ENCODE results near the gene CITED4. TPM values are rescaled to one million over a fixed set of nuclear protein-coding genes. Genes with fewer than 3 reads are reported as not detected.
A peak's percentile ranks its signal among the peaks of the same experiment; 100 is the strongest.

Gene CITED4
- total RNA-seq, 1 donor, result 4.6 TPM

DNA sequence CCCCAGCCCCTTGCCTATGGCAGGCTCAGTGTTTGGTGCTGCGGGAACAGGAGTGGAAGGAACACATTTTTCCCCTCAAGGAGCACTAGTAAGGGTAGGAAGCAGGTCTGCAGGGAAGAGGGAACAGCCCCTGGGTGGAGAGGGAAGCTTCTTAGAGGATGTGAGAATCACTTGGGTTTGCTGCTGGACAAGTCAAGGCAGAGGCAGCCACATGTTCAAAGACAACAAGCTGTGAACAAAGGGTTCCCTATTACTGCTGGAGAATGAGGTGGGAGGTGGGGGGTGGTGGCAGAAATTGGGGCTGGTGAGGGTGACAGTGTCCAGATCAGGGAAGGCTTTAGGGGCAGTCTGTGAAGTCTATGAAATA lies 24.8 kb upstream of the CITED4 start:
- no peak for DNase-seq (ENCODE audit: low read depth in 2 of 3, low spot score in 2 of 3)

DNA sequence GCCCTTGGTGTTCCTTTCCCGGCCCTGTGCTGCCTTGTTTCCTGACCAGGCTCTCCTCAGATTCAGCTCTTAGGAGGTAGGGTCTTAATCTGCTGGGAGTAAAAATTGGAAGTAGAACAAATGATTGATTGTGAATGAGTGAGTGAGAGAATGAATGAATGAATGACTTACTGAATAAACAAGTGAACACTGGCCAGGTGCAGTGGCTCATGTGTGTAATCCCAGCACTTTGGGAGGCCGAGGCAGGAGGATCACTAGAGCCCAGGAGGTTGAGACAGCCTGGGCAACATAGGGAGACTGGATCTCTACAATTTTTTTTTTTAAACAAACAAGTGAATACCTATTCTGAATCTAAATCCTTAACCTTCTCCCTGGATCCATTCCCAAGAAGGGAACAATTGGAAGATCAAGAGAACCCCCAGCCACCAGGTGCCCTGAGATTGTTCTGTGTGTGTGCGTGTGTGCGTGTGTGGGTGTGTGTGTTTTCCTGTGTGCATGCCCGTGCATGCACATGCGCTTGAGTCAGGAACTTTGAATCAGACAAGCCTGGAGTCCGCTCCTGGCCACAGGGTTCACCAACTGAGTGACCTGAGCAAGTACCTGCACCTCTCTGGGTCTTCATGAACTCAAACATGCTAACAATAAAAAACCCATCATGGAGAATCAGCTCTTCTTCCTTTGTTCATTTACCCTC lies 24.3 kb upstream of the CITED4 start:
- no peak for DNase-seq (ENCODE audit: low read depth in 2 of 3, low spot score in 2 of 3)

DNA sequence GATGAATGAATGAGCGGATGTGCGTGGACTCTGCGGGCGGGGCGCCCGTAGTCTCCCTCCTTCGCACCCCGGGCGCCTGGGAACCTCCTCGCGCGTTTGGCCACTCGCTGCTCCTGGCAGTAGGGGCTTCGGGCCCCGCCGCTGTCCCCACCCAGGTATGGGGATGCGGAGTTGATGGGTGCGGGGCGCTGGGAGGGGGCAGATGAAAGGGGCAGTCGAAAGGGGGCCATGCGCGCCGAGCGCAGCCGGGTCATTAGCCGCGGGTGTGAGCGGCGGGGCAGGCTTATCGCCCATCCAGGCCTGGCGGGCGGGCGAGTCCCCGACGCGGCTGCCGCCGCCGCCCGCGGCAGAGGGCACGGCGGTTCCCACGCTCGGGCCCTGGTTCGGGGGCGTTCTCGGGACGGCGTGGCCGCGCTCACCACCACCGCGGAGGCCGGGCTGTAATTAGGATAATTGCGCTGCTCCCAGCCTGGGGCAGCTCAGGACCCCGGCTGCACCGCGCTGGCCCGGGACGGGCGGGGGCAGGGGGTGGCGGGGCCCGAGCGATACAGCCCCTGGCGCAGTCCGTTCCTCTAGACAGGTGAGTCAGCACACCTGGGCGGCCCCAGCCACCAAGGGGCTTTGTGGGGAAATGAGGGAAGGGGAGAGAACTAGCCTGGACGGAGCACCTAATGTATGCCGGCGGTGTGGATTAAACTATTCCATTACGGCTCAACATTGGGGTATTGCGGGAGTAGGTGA lies 22.1 kb upstream of the CITED4 start:
- peak in 2 of 3 donors; percentile 21 to 25 for DNase-seq (ENCODE audit: low read depth in 2 of 3, low spot score in 2 of 3)

DNA sequence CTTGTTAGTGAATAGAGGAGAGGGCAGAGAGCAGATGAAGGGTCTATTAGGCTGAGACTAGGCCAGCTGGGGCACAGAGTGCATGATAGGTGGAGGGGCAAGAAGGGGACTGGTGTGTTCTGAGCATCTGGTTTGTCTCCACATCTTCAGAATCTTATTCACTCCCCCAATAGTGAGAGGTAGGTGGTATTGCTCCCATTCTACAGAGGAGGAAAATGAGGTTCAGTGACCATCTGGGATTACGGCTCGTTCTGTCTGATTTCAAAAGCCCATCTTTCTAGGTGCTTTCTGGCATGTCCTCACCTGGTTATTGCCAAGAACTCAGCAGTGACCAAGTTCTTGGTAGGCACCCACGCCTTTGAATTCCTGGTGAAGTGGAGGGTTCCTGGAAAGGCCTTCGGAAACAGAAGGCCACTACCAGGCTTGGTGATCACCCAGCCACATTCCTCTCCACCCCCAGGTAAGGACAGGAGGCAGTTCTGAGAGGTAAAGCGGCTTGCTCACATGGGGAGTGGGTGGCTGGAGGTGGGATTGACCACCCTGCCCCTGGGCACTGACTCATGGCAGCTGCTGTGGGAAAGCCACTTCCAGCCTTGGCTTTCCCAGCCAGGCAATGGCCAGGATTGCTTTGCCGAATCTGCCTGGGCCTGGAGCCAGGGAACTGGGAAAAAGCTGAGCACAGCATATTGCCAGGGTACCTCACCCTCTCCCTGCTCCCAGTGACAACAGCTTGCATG lies 18.8 kb upstream of the CITED4 start:
- no peak for DNase-seq (ENCODE audit: low read depth in 2 of 3, low spot score in 2 of 3)

DNA sequence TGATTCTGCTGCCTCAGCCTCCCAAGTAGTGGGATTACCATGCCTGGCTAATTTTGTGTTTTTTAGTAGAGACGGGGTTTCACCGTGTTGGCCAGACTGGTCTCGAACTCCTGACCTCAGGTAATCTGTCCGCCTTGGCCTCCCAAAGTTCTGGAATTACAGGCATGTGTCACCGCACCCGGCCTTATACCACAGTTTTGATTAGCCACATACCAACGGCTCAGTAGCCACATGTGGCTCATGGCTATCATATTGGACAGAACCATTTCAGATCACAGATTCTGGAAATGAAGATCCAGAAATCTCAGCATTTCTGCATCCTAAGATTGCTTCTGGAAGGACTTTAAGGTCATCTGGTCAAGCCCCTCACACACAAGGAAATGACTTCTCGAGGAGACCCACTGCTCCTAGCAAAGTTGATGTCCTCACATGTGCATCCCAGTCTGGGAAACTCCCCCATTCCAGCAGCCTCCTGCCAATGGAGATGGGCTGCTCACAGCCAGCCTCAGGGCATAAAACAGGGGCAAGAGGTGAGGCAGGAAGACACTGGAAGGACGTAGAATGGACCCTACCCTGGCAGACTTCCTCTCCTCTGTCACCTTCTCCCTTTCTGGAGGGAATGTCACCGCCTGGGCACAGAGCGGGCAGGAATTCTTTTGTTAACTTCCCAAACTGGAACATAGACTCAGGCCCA lies 17.5 kb upstream of the CITED4 start:
- no peak for DNase-seq (ENCODE audit: low read depth in 2 of 3, low spot score in 2 of 3)

DNA sequence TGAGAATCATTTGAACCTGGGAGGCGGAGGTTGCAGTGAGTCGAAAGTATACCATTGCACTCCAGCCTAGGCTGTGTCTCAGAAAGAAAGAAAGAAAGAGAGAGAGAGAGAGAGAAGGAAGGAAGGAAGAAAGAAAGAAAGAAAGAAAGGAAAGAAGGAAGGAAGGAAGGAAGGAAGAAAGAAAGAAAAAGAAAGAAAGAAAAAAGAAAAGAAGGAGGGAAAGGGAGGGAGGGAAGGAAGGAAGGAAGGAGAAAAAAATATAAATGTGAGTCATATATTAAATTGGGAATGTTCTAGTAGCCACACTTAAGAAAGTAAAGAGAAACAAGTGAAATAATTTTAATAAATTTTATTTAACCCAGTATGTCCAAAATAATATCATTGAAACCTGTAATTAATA lies 16.7 kb upstream of the CITED4 start:
- no peak for DNase-seq (ENCODE audit: low read depth in 2 of 3, low spot score in 2 of 3)

DNA sequence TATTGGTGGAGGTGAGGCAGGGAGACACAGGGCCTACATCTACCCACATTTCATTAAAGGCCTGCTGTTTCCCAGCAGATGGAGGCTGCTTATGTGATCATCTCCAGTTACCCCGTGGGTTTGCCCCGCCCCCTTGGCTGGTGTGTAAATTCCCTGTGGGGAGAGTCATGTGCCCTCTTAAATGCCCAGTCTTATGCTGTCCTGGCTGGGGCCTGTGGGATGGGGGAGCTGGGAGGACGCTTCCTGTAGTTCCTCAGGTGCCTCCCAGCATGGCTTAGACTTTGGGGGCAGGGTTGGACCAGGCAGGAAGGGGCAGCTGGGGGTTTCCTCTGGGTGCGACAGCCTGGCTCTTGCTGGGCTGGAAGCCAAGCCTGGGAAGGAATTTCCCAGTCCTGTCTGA lies 15.5 kb upstream of the CITED4 start:
- peak in 2 of 3 donors; percentile 25 to 39 for DNase-seq (ENCODE audit: low read depth in 2 of 3, low spot score in 2 of 3)

DNA sequence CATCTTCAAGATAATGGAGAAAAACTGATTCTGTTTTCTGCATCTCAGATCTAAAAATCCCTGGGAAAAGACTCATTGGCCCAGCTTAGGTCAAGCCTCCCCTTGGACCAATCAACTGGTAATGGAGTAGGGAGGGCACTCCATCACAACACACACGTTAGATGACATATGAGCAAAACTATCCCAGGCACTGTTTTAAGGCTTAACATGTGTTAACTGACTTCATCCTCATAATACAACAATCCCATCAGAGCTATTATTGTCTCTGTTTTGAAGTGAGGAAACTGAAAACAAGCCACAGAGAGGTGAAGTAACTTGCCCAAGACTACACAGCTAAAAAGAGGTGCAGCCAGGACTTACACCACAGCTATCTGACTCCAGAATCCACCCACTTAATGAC lies 14.7 kb upstream of the CITED4 start:
- DNase-seq (ENCODE audit: low read depth in 2 of 3, low spot score in 2 of 3), result no peak

DNA sequence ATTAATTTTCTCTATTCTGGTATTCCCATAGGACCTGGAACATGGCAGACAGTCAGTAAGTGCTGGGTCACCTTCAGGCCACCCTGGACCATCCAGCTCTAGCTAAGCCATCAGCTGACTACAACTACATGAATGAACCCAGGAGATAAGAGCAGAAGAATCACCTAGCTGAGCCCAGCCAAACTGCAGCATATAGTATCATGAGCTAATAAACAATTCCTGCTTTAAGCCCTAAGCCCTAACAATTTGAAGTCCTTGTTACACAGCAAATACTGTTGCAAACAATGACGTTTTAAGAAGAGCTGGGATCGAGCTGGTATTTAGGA lies 14.2 kb upstream of the CITED4 start:
- no peak for DNase-seq (ENCODE audit: low read depth in 2 of 3, low spot score in 2 of 3)

DNA sequence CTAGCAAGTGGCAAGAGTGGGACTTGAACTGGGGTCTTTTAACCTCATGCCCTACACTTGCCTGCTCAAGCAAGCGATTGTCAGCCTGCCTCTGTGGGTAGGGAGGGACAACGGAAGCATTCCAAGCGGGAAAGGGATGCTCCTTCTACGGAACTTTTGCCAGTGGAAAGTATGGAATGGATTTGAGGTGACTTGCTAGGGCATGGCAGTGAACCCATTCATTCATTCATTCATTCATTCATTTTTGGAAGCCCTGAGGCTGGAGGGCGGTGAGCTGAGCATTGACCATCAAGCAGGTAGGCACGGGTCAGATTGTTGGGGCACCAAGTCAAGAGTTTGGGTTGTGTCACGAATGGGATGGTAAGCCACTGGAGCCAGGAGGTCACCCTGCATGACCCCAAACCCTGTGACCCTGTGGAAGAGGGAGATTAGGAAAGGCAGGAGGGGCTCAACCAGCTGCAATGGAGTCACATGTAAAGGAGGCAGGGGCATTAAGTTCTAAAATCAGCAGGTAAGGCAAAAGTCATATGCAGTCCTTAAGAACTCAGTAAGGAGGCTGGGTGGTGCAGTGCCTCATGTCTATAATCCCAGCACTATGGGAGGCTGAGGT lies 11.8 kb upstream of the CITED4 start:
- DNase-seq (ENCODE audit: low read depth in 2 of 3, low spot score in 2 of 3), result no peak

DNA sequence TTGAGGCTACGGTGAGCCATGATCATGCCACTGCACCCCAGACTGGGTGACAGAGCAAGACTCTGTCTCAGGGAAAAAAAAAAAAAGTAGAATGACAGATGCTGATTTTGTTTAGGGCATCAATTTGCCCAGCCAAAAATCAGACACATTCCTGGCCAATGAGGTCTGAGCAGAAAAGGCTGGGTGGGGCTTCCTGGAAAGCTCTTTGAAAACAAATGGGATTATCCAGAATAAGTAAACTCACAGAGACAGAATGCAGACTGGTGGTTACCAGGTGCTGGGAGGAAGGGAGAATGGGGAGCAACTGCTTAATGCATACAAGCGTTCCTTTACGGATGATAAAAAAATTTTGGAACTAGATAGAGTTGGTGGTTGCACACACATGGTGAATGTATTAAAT lies 10.1 kb upstream of the CITED4 start:
- DNase-seq (ENCODE audit: low read depth in 2 of 3, low spot score in 2 of 3), result no peak

DNA sequence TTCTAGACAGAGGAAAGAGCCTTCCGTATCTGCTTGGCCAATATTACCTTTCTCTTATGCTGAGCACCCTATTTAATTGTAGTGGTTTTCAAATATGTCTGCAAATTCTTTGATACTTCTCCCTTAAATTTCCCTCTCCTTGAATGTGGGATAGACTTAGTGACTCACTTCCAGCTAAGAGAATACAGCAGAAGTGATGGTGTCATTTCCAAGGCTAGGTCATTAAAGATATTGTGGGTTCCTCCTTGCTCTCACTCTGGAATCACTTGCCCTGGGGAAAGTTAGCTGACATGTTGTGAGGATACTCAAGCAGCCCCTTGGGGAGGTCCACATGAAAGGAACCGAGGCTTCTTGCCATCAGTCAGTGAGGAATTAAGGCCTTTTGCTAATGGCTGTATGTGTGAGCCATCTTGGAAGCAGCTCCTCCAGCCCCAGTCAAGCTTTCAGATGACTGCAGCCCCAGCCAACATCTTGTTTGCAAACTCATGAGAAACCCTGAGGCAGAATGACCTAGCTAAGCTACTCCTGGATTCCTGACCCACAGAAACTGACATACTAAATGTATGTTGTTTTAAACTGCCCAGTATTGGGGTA lies 8.1 kb upstream of the CITED4 start:
- no peak for DNase-seq (ENCODE audit: low read depth in 2 of 3, low spot score in 2 of 3)

DNA sequence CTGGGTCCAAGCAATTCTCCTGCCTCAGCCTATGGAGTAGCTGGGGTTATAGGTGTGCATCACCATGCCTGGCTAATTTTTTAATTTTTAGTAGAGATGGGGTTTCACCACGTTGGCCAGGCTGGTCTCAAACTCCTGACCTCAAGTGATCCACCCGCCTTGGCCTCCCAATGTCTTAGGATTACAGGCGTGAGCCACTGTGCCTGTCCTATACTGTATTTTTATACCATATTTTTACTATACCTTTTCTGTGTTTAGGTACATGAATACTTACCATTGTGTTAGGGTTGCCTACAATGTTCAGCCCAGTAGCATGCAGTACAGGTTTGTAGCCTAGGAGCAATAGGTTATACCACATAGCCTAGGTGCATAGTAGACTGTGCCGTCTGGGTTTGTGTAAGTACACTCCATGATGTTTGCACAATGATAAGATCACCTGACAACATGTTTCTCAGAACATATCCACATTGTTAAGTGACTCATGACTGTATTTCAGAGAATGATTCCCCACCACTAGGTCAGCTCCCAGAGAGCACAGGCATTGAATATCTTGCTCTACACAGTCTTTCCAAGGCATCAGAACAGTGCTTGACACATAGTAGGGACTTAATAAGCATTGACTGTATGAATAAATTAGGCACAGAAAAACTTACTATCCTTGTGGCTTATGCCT lies 6.0 kb upstream of the CITED4 start:
- no peak for DNase-seq (ENCODE audit: low read depth in 2 of 3, low spot score in 2 of 3)

DNA sequence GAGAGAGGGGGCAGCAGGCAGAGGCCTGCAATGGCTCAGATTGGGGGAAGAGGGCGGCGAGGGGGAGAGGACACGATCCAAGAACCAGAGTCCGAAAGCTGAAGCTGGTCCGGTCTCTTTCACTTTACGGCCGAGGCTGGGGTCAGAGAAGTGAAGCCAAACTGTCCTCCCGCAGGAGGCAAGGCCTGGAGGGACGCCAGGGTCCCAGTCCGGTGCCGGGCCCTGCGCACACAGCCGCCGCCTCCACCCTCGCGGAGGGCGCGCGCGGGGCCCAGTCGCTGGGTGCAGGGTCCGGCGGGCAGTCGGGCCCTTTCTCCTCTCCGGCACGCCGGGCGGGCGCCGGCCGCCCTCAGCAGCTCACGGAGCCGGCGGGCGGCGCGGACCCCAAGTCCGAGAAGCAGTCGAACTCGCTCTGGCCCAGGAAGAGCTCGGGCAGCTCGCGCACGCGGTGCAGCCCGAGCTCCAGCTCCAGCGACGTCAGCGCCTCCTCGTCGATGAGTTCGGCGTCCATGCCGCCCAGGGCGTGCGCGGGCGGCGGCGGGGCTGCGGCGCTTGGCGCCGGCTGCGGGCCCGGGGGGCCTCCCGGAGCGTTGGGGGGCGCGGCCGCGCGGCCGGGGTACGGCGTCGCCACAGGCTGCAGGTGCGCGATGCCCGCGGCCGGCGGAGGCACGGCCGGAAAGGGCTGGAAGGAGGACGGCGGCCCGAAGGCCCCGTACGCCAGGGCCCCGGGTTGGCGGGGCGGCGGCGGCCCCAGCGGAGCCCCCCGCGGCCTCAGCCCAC lies 749 bp downstream of the CITED4 start:
- DNase-seq (ENCODE audit: low read depth in 2 of 3, low spot score in 2 of 3), result peak in 2 of 3 donors; percentile 27 to 52

DNA sequence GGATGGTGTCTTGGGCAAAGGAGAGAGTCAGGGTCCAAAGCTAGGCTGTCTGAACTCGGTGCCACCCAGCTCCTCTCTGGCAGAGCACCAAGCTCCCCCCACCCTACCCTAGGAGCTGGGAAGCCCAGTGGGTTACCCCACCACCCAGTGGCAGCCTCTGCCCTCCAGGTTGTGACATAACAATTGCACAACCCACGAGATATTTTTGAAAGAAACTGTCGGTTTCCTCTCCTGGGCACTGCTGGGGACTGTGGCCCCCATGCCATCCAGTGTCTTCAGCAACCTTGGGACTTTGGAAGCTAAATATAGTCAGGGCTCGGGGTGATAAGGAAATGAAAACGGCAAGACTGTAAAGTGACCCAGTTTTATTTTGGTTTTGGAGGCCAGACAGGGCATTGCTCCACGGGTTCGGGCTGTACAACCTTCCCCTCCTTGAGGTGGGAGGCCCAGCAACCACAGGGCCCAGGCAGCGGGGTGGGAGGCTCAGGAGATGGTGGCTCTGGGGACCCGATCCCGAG lies 1.4 kb downstream of the CITED4 start:
- DNase-seq (ENCODE audit: low read depth in 2 of 3, low spot score in 2 of 3), result peak in 1 of 3 donors; percentile 38

DNA sequence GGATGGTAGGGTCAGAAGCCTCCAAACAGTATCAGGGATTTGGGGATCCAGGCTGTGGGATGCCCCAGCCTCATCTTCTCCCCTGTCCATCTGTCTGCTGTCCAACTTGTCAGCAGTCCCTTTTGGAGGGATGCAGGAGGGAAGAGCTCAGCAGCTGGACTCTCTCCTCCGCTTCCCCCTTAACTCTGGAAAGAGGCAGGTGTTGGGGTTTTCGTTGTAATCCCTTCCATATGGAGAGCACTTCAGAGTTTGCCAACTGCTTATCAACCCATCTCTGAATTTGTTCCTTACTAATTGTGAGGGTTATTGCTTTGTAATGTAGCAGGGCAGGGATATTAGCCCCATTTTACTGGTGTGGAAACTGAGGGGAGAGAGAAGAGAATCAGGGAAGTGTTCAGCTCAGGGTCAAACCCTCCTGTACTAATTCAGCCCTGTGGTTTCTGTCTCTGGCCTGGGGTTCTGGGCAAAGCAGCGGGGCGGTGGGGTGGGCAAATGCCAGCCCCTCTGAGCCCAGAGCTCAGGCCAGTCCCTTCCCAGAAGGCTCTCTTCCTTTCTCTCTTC lies 3.2 kb downstream of the CITED4 start:
- no peak for DNase-seq (ENCODE audit: low read depth in 2 of 3, low spot score in 2 of 3)

DNA sequence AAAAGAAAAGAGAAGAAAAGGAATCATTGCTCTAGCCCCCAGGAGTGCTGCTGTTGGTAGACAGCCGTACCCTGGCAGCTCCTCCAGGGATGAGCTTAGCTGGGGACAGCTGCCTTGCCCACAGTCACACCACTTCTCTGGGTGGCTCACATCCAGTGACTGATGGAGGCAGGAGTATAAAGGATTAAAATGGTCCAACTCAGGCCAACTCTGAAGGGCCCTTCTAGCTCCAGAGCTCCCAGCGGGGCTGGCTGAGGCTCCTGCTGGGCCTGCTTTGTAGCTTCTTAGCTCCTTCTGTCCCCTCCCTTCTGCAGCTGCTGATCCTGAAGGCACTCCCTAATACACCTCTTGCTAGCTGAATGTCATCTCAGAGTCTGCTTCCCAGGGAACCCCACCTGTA lies 4.4 kb downstream of the CITED4 start:
- DNase-seq (ENCODE audit: low read depth in 2 of 3, low spot score in 2 of 3), result no peak

DNA sequence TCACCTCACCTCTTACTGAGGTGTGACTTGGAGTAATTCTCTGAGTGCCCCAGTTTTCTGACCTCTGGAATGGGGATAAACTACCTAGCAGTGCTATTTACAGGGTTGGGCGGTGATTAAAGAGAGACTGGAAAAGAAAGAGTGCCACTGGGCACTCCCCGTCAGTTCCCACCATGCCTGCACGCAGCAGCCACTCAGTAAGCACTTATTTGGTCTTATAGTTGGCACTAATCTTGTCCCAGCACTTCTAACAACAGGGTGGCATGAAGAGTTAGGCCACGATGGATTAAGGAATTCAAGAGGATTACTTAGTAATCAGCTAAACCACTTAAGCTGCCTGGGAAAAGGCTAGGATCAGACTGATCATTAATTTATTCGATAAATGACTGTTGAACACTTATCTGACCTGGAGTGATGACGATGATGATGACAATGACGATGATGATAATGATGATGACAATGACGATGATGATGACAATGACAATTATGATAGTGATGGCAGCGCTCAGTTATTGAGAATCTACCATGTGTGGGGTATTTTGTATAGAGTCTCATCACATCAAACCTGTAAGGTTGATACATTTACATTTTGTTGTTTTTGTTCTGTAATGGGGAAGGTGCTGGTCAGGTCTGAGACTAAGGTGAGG lies 5.4 kb downstream of the CITED4 start:
- no peak for DNase-seq (ENCODE audit: low read depth in 2 of 3, low spot score in 2 of 3)
